ACHN (cell line): ENCODE measurements around the gene FZR1.
A peak's percentile ranks its signal among the peaks of the same experiment; 100 is the strongest.
"Not testable (repeated sequence)": the region's sequence is repeated elsewhere in the genome, so short reads cannot be mapped to it uniquely, and the experiment has no call there.

Experiments
- DNase-seq: peaks from one replicate; pipeline ENCODE4 v3.0.0-alpha.2; 2015
- in situ Hi-C: cut with HindIII; loops from 2 replicates; pipeline ENCODE4 v1.10.0; 2017; ENCODE audit warnings: low sequenced_read_pairs, low pct_ligation_motif_present, low pct_unique_long_range_greater_than_20kb

The FZR1 gene

DNA sequence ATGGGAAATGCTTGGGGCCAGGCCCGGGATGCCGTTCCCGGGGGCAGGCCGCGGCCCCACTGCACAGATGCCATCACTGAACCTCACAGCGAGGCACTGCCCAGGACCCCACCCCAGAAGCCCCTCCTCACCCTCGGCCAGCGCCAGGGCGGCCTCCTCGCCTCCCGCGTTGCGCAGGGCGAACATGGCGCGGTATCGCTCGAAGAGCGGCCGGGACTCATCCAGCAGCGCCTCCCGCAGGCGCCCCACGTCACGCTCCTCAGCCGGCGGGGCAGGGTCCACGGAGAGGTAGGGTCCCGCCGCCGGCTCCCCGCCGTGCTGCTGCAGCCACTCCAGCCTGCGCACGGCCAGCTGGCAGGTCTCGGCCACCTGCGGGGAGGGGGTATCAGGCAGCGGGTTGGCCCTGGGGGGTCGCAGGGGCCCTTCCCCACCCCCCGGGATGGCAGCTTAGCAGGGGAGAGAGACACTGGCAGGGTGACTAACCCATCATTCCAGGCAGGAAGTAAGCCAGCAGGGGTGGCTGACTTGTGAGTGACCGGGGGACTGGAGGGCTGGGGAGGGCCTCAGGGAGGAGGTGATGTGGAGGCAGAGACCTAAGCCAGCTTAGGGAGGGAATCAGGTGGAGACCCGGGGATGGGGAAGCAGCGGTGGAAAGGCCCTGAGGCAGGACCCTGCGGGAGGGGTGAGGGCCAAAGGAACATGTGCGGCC, 13.8 kb upstream of the FZR1 start:
- DNase-seq: no peak
- in situ Hi-C loops: no loop called here

GRCh38 chr19:3492919-3493318, 13.2 kb upstream of the FZR1 start:
- DNase-seq: no peak
- in situ Hi-C loops: no loop called here

DNA sequence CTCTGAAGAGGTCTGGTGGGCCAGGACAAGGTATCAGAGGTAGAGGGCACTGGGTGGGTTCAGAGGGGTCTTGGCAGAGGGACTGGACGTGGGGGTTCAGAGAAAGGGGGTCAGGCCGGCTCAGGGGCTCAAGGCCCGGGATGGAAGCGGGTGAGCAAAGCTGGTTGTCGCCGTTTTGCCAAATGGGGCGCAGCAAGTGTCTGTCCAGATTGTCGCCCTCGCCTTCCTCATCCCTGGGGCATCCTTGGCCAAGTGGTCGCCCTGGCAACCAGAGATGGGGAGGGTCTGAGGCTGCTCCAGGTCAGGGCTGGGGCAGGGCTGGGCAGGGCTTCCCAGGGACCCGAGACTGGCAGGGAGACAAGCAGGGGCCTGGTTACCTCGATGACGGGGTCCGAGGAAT, 12.5 kb upstream of the FZR1 start:
- DNase-seq: no peak
- in situ Hi-C loops: no loop called here

DNA sequence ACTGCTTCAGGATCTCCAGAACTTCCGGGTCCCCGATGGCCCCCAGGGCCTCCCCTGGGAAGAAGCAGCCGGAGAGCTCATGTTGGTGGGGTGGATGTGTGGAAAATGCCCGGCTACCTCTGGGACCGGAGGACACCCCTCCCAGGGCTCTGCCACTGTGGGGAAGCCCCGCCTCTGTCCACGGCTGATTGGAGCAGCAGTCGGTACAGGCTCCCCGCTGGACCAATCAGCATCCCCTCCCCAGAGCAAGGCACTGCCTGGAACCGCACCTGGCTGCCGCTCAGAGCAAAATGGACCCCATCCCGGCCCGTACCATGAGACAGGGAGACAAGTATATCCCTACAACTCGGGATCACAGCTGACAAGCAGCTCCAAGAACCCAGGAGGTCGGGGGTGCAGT, 12.1 kb upstream of the FZR1 start:
- in situ Hi-C loops: no loop called here
- no peak for DNase-seq

DNA sequence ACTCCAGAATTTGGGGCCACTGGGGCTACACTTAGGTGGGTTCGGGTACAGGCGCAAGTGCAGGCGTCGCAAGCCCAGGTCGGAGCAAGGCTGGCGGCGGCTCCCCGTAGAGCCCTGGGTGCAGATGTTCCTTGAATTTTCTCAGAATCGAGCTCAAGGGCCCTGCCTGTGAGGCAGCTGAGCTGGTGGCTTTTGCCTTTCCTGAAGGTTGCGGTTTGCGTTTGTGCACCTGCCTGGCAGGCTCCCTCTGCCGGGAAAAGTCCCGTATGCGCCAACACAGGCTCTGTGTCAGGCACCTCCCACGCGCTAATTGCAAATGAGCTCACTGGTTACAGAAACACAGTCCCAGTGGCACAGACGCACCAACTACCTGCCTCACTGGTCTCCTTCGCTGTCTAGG, 11.6 kb upstream of the FZR1 start:
- no peak for DNase-seq
- in situ Hi-C loops: no loop called here

GRCh38 chr19:3496392-3497273, 9.5 kb upstream of the FZR1 start:
- DNase-seq: no peak
- in situ Hi-C loops: no loop called here

DNA sequence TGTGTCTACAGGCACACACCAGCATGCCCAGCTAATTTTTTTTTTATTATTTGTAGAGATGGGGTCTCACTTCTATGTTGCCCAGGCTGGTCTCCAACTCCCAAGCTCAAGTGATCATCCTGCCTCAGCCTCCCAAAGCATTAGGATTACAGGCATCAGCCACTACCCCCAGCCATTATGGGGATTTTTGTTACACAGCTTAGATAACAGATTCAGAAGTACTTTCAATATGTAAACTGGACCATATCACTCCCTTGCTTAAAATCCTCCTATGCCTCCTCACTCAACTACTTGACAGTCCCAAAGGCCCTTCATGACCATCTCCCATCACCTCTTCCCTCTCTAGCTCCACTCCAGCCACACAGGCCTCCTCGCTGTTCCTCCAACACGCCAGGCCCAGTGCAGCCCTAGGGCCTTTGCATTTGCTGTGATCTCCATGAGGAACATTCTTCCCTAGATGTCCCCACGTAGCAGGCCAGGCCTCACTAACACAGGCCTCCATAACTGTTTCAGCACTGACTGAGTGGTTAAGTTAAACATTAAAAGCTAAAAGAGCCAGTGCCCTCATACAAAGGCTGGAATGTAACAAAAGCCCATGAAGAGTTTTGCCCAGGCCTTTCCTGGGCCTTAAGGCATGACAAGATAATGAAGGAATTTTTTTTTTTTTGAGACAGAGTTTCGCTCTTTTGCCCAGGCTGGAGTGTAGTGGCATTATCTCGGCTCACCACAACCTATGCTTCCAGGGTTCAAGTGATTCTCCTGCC, 8.2 kb upstream of the FZR1 start:
- peak; percentile 54 for DNase-seq
- in situ Hi-C loops: no loop called here

DNA sequence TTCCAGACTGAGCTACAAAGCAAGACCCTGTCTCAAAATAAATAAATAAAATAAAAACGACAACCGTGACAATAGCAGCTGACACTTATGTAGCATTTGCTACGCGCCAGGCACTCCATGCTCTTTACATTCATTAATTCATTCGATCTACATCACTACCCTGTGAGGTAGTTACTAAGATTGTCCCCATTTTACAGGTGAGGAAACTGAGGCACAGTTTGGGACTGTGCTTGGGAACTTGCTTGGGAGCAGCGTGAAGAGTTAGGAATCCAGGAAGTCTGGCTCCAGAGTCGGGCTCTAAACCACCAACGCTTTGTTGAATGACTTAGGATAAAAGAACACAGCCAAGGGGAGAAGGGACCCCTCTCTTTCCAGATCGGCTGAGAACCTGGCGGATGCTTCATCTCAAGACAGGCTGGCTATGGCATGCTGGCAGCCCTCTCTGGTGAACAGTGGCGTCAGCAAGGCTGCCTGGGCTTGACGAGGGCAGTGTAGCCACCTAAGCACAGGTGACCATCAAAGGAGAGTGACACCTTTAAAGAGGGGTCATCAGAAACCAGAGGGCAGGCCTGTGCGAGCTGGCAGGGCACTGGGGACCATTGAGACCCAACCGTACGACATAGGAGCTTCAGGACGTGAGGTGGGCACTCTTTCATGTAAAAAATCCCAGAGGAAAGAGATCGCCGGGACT, 6.2 kb upstream of the FZR1 start:
- in situ Hi-C loops: no loop called here
- DNase-seq: no peak

- peak; percentile 94 for DNase-seq
- in situ Hi-C loops: no loop called here
These were observed 5.5 kb upstream of the FZR1 start, which contains the start of gene DOHH for GRCh38 chr19:3500429-3501101. TSS of gene DOHH (minus strand) at chr19:3500674. CDS start at chr19:3496814, 3,860 bp downstream.

DNA sequence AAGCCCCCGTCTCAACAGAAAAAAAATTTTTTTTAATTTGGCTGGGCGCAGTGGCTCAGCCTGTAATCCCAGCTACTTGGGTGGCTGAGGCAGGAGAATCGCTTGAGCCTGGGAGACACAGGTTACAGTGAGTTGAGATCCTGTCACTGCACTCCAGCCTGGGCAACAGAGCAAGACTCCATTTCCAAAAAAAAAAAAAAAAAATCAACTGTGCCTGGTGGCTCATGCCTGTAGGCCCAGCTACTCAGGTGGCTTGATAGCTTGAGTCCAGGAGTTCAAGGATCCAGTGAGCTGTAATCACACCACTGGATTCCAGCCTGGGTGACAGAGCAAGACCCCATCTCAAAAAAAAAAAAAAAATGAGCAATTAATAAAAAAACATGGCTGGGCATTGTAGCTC, 4.3 kb upstream of the FZR1 start:
- DNase-seq: no peak
- in situ Hi-C loops: no loop called here

- in situ Hi-C loops: no loop called here
- DNase-seq: no peak
These were observed 3.0 kb upstream of the FZR1 start for GRCh38 chr19:3503036-3503572.

- in situ Hi-C loops: no loop called here
- DNase-seq: no peak
These were observed 1.4 kb upstream of the FZR1 start for GRCh38 chr19:3504735-3505134.

GRCh38 chr19:3506384-3507340, 551 bp downstream of the FZR1 start:
- in situ Hi-C loops: no loop called here
- no peak for DNase-seq

GRCh38 chr19:3507371-3508120, 1.4 kb downstream of the FZR1 start:
- no peak for DNase-seq

DNA sequence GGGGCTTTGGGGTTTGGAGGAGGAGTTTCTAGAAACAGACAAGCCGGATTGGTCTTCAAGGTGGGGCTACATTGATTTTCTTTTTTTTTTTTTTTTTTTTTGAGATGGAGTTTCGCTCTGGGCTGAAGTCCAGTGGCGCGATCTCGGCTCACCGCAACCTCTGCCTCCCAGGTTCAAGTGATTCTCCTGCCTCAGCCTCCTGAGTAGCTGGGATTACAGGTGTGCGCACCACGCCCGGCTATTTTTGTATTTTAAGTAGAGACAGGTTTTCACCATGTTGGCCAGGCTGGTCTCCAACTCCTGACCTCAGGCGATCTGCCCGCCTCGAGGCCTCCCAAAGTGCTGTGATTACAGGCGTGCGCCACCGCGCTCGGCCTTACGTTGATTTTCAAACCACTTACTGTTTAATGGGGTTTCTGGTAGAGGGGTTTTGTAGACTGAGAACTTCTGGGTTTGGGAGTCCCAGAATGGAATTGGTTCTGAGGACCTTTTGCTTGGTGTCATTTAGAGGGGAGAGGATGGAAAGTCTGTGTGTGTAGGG, 2.1 kb downstream of the FZR1 start:
- in situ Hi-C loops, DNase-seq: not testable (repeated sequence)

More at GRCh38 chr19:3507371-3508120, 1.4 kb downstream of the FZR1 start:
- in situ Hi-C loops: no loop called here
